ENCODE data around the gene CSK.

DNA sequence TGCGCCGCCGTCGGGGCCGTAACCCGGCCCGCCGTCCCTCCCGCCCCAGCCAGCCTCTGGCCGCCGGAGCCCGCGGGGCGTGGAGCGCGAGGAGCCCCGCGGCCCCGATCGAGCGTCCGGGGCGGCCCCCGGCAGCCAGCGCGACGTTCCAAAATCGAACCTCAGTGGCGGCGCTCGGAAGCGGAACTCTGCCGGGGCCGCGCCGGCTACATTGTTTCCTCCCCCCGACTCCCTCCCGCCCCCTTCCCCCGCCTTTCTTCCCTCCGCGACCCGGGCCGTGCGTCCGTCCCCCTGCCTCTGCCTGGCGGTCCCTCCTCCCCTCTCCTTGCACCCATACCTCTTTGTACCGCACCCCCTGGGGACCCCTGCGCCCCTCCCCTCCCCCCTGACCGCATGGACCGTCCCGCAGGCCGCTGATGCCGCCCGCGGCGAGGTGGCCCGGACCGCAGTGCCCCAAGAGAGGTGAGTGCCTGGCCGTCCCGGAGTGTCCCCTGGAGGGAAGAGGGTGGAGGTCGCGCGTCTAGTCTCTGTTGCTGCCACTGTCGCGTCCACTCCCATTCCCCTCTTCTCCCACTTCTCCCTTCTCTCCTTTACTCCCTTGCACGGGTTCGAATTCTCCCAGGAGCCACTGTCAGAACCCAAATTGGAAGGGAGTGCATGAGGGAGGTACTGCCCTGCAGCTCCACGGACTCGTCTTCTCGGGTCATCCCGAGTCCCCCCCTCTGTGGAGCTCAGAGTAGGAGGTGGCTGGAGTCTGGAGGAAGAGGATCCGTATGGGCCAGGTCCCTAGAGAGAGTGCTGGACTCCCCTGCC lies 585 bp downstream of the CSK start:
- TF ChIP-seq, protein P1, sequence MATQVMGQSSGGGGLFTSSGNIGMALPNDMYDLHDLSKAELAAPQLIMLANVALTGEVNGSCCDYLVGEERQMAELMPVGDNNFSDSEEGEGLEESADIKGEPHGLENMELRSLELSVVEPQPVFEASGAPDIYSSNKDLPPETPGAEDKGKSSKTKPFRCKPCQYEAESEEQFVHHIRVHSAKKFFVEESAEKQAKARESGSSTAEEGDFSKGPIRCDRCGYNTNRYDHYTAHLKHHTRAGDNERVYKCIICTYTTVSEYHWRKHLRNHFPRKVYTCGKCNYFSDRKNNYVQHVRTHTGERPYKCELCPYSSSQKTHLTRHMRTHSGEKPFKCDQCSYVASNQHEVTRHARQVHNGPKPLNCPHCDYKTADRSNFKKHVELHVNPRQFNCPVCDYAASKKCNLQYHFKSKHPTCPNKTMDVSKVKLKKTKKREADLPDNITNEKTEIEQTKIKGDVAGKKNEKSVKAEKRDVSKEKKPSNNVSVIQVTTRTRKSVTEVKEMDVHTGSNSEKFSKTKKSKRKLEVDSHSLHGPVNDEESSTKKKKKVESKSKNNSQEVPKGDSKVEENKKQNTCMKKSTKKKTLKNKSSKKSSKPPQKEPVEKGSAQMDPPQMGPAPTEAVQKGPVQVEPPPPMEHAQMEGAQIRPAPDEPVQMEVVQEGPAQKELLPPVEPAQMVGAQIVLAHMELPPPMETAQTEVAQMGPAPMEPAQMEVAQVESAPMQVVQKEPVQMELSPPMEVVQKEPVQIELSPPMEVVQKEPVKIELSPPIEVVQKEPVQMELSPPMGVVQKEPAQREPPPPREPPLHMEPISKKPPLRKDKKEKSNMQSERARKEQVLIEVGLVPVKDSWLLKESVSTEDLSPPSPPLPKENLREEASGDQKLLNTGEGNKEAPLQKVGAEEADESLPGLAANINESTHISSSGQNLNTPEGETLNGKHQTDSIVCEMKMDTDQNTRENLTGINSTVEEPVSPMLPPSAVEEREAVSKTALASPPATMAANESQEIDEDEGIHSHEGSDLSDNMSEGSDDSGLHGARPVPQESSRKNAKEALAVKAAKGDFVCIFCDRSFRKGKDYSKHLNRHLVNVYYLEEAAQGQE (IDR thresholded peaks at IDR 0.05; ENCODE audit: unreplicated experiment) = no peak
- TF ChIP-seq ZNF114 (CRISPR knock-in tag; IDR thresholded peaks at IDR 0.05) (no peak), EZH2 (IDR thresholded peaks at IDR 0.05; ENCODE audit: low read depth, unreplicated experiment) (no peak), POLR2AphosphoS5 (IDR thresholded peaks at IDR 0.05; ENCODE audit: low read depth) (no peak; the same call in 1 of the 2 replicates), EZH2phosphoT487 (IDR thresholded peaks at IDR 0.05; ENCODE audit: unreplicated experiment) (no peak), CTCF (conservative IDR thresholded peaks at IDR 0.05; ENCODE audit: low read depth in 2 of 2) (no peak), ZNF331 (CRISPR knock-in tag; IDR thresholded peaks at IDR 0.05; ENCODE audit: low read depth) (no peak), STAT1 (IDR thresholded peaks at IDR 0.05; ENCODE audit: unreplicated experiment) (no peak), CREB1 (CRISPR knock-in tag; IDR thresholded peaks at IDR 0.05; ENCODE audit: low read depth) (no peak)

Data from GM23338 (cell line).